ENCODE data around the gene ACIN1. TPM values are rescaled to one million over a fixed set of nuclear protein-coding genes. Genes with fewer than 3 reads are reported as not detected.
"Not testable (repeated sequence)": the region's sequence is repeated elsewhere in the genome, so short reads cannot be mapped to it uniquely, and the experiment has no call there.

The ACIN1 gene
- total RNA-seq, 1 experiment from 2014 or later, result 69.7 TPM

DNA sequence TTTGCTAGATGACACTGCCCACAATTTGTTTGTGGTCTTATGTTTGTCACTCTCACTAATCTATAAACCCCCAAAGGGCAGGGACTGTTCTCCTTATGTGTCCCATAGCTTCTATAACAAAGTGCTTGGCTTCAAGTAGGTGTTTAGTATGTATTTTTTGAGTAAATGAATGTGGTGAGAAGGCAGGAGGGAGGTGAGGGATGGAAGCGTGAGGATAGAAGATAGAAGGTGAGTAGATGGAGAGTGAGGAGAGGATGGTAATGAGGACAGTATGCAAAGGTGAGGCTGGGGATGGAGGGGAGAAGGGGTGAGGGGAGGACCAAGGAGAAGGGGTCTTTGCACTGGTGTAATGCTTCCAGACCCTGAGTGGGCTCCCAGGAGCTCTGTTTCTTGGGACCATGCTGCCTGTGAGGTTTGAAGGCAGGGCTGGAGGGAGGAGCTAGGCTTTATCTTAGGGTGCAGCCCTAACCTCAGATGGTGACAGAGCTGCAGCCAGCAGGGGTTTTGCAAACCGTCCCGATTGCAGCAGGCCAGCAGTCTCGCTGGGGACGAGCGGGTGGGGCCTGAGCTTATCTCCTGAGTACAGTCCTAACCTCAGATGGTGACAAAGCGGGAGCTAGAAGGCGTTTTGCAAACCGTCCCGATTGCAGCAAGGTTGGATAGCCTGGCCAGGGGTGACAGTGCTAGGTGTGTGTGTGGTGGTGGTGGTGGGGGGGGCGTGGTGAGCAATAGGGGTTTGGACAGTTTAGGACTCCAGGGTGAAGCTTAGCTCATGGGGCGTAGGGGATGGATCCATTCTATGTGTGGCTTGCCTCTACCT lies 17.6 kb upstream of the ACIN1 start:
- DNase-seq (ENCODE audit: low read depth, low spot score), result no peak
- in situ Hi-C loops (cut with HindIII; ENCODE audit: low pct_unique_long_range_greater_than_20kb, low sequenced_read_pairs), result no loop called here

DNA sequence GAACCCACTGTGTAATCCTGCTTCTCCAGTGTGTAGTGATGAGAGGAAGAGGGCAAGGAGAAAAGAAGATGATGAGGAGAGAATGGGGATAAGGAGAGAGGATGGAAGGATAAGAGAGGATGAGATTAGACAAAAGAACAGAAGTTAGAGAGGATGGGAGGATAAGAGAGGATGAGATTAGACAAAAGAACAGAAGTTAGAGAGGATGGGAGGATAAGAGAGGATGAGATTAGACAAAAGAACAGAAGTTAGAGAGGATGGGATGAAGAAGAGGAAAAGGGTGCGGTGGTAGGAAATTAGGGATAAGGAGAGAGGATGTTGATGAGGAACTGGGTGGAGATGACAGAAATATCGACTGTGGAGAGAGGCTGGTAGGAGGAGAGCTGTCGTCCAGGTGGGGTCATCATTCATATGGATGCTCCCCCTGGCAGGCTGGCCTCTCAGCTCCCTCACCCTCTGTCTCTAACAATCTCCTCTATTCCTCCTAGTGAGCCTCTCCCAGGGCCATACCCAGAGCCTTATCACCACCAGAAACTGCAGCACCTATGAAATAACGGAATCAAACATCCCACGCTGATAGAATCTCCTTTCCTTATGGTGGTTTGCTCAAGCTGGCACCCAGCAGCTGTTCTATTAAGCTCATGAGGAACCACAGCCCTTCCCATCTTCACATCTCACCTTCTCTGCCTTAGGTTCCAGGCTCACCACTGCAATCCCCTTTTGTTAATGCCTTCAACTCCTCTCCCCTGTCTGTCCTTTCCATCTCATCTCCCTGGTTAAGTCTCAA lies 15.8 kb upstream of the ACIN1 start:
- no peak for DNase-seq (ENCODE audit: low read depth, low spot score)
- in situ Hi-C loops (cut with HindIII; ENCODE audit: low pct_unique_long_range_greater_than_20kb, low sequenced_read_pairs), result no loop called here

DNA sequence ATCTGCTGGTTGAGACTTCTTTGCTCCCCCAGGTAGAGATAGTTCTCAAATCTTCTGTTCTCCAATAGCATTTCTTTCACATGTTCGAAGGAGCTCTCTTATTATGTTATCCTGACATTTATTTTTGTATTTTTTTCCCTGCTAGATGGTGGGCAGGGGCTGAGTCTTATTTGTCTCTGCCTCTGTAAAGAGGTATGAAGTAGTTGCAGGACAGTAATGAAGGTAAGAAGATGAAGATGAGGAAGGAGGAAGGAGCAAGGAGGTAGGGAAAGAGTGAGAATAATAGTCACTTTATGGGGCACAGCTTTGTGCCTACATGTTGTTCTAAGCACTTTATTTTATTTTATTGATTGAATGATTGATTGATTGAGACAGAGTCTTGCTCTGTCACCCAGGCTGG lies 14.8 kb upstream of the ACIN1 start:
- DNase-seq (ENCODE audit: low read depth, low spot score), result no peak
- in situ Hi-C loops (cut with HindIII; ENCODE audit: low pct_unique_long_range_greater_than_20kb, low sequenced_read_pairs), result no loop called here

DNA sequence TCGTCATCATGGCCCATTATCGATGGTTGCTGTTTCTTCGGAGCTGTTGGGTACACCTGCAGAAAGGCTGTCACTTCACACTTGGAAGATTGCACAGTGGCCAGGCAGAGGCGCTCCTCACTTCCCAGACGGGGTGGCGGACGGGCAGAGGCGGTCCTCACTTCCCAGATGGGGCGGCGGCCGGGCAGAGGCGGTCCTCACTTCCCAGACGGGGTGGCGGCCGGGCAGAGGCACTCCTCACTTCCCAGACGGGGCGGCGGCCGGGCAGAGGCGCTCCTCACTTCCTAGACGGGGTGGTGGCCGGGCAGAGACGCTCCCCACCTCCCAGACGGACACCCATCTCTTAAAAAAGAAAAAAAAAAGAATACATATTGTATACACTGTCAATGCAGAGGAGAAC lies 13.2 kb upstream of the ACIN1 start:
- in situ Hi-C loops (cut with HindIII; ENCODE audit: low pct_unique_long_range_greater_than_20kb, low sequenced_read_pairs); DNase-seq (ENCODE audit: low read depth, low spot score): not testable (repeated sequence)

DNA sequence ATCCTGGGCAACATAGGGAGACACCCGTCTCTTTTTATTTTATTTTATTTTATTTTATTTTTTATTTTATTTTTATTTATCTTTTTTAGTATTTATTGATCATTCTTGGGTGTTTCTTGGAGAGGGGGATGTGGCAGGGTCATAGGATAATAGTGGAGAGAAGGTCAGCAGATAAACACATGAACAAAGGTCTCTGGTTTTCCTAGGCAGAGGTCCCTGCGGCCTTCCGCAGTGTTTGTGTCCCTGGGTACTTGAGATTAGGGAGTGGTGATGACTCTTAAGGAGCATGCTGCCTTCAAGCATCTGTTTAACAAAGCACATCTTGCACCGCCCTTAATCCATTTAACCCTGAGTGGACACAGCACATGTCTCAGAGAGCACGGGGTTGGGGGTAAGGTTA lies 12.7 kb upstream of the ACIN1 start:
- DNase-seq (ENCODE audit: low read depth, low spot score); in situ Hi-C loops (cut with HindIII; ENCODE audit: low pct_unique_long_range_greater_than_20kb, low sequenced_read_pairs): not testable (repeated sequence)

DNA sequence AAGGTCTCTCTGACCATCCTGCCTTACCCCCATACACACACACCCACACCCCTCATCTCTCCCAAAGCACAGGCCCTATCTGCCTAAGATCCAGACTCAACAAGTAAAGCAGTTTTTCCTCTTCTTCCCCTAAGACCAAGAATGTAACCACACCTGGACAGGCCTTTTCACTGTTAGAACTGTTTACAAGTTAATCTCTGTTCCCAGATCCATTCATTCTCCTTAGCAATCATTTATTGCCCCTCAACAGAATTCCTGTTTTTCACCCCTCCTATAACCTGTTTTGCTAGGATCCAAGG lies 11.8 kb upstream of the ACIN1 start:
- DNase-seq (ENCODE audit: low read depth, low spot score), result no peak
- in situ Hi-C loops (cut with HindIII; ENCODE audit: low pct_unique_long_range_greater_than_20kb, low sequenced_read_pairs), result no loop called here

- DNase-seq (ENCODE audit: low read depth, low spot score), result no peak
- in situ Hi-C loops (cut with HindIII; ENCODE audit: low pct_unique_long_range_greater_than_20kb, low sequenced_read_pairs), result no loop called here
Measured at GRCh38 chr14:23105348-23105824, 10.4 kb upstream of the ACIN1 start.

GRCh38 chr14:23104591-23105347 lies 9.8 kb upstream of the ACIN1 start, which contains the start of gene CIROP:
CIROP (minus strand) TSS chr14:23104989; CDS start chr14:23104920, 69 bp downstream.
- in situ Hi-C loops (cut with HindIII; ENCODE audit: low pct_unique_long_range_greater_than_20kb, low sequenced_read_pairs), result no loop called here
- DNase-seq (ENCODE audit: low read depth, low spot score), result no peak

GRCh38 chr14:23104070-23104590 lies 9.2 kb upstream of the ACIN1 start:
- in situ Hi-C loops (cut with HindIII; ENCODE audit: low pct_unique_long_range_greater_than_20kb, low sequenced_read_pairs), result no loop called here
- no peak for DNase-seq (ENCODE audit: low read depth, low spot score)

DNA sequence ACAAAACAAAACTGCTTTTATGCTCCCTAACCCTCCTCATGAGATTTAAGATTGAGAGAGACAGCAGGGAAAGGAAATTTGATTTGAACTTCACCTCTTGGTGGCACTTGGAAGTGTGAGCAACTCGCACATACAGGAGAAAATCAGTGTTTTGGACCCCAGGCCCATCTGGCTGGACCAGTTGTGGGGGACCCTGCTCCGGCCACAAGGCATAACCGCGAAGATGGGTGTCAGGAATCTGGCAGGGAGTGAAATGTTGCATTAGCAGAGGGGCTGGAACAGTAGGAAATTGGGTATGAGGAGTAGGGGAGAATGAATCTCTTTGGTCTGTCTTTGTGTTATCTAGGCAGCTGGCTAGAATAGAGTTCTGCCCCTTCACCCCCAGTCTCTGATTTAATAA lies 8.6 kb upstream of the ACIN1 start:
- no peak for DNase-seq (ENCODE audit: low read depth, low spot score)
- in situ Hi-C loops (cut with HindIII; ENCODE audit: low pct_unique_long_range_greater_than_20kb, low sequenced_read_pairs), result no loop called here

GRCh38 chr14:23102801-23103200 lies 7.9 kb upstream of the ACIN1 start:
- in situ Hi-C loops (cut with HindIII; ENCODE audit: low pct_unique_long_range_greater_than_20kb, low sequenced_read_pairs), result no loop called here
- DNase-seq (ENCODE audit: low read depth, low spot score), result no peak

- no peak for DNase-seq (ENCODE audit: low read depth, low spot score)
- in situ Hi-C loops (cut with HindIII; ENCODE audit: low pct_unique_long_range_greater_than_20kb, low sequenced_read_pairs), result no loop called here
Measured at GRCh38 chr14:23101986-23102625, 7.2 kb upstream of the ACIN1 start.

DNA sequence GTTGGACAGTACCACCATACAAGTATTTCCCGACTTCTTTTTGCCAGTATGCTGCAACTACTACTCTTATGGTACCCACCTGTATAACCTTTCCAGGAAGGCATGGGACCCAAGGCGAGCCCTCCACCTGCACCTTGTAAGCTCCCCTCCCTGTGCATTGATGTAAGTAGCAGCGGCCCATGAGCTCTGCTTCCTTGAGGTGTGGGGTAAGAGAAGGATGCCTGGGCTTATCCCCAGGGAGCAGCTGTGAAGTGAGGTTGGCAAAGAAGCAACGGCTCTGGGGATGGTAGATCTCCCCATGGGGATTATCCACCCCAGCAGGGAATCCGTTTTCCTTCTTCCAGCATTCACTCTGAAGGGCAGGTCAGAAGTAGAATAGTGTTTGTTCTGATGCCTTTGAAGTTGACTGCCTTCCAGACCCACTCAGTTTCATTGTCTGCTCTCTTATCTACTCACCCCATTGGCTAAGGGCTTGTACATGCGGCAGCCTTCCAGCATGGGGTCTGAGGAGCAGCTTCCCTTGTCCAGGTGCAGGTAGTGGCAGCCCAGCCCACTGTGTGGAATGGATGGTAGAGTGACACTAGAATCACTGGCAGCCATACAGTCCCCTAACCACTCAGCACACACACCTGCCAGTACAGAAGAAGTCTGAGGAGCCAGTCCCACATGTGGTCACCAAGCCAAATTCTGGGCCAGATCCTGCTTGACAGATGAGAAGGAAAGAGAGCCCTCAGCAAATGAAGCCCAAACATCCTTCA lies 6.5 kb upstream of the ACIN1 start:
- DNase-seq (ENCODE audit: low read depth, low spot score), result no peak
- in situ Hi-C loops (cut with HindIII; ENCODE audit: low pct_unique_long_range_greater_than_20kb, low sequenced_read_pairs), result no loop called here

DNA sequence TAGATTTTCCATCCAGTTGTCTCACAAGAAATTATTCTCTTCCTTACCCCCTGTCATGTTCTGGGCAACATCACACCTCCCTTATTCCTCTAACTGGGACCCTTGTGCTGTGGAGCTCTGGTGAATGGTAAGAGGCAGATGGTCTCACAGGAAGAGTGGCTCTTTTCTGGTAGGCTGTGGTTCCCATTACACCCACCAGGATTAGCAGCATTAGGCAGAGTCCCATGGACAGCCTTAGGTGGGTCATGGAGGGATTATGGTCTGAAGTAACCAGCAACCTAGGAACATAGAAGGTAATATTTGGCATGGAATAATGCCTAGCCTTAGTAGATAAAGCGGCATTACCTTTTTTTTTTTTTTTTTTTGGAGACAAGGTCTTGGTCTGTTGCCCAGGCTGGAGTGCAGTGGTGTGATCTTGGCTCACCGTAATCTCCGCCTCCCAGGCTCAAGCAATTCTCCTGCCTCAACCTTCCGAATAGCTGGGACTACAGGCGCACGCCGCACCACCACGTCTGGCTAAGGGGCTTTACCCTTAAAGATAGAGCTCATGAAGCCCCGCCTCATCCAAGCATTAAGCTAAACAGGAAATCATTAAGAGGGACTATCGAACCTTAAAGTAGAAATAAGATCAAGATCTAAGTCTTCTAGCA lies 4.4 kb upstream of the ACIN1 start:
- in situ Hi-C loops (cut with HindIII; ENCODE audit: low pct_unique_long_range_greater_than_20kb, low sequenced_read_pairs), result no loop called here
- DNase-seq (ENCODE audit: low read depth, low spot score), result no peak

GRCh38 chr14:23097786-23098185 lies 2.9 kb upstream of the ACIN1 start:
- DNase-seq (ENCODE audit: low read depth, low spot score), result no peak
- in situ Hi-C loops (cut with HindIII; ENCODE audit: low pct_unique_long_range_greater_than_20kb, low sequenced_read_pairs), result no loop called here

All from SK-MEL-5 (cell line).